GM18519 (cell line): ENCODE measurements around the gene PLXNA2.

Source experiments
- ATAC-seq: cut with Tn5 transposase; IDR thresholded peaks from one replicate; pipeline ENCODE4 v1.9.1; 2021; ENCODE audit warnings: mild to moderate bottlenecking, moderate library complexity; ENCODE audit not compliant: unreplicated experiment, low FRiP score

Gene PLXNA2

GRCh38 chr1:208080396-208081286 is 163.5 kb downstream of the PLXNA2 start:
- ATAC-seq = no peak

- no peak for ATAC-seq
Measured at GRCh38 chr1:208079161-208079560, 165.0 kb downstream of the PLXNA2 start.

- ATAC-seq = no peak
Measured at GRCh38 chr1:208078752-208079151, 165.4 kb downstream of the PLXNA2 start.

- ATAC-seq = no peak
Measured at GRCh38 chr1:208077232-208078075, 166.7 kb downstream of the PLXNA2 start.

GRCh38 chr1:208074353-208074752 is 169.8 kb downstream of the PLXNA2 start:
- no peak for ATAC-seq

- no peak for ATAC-seq
Measured at GRCh38 chr1:208071435-208072031, 172.7 kb downstream of the PLXNA2 start.

- no peak for ATAC-seq
Measured at GRCh38 chr1:208069908-208070307, 174.3 kb downstream of the PLXNA2 start.

- ATAC-seq = no peak
Measured at GRCh38 chr1:208069317-208069716, 174.9 kb downstream of the PLXNA2 start.

GRCh38 chr1:208068908-208069307 is 175.3 kb downstream of the PLXNA2 start:
- ATAC-seq = no peak

- ATAC-seq = no peak
Measured at GRCh38 chr1:208068407-208068806, 175.8 kb downstream of the PLXNA2 start.

- ATAC-seq = no peak
Measured at GRCh38 chr1:208066583-208066982, 177.6 kb downstream of the PLXNA2 start.

GRCh38 chr1:208065862-208066261 is 178.3 kb downstream of the PLXNA2 start:
- ATAC-seq = no peak

GRCh38 chr1:208061632-208062031 is 182.6 kb downstream of the PLXNA2 start:
- no peak for ATAC-seq

- no peak for ATAC-seq
Measured at GRCh38 chr1:208061118-208061517, 183.1 kb downstream of the PLXNA2 start.

- ATAC-seq = no peak
Measured at GRCh38 chr1:208060215-208060869, 183.8 kb downstream of the PLXNA2 start.

GRCh38 chr1:208059409-208060001 is 184.7 kb downstream of the PLXNA2 start:
- no peak for ATAC-seq

- ATAC-seq = no peak
Measured at GRCh38 chr1:208058756-208059155, 185.4 kb downstream of the PLXNA2 start.

- ATAC-seq = no peak
Measured at GRCh38 chr1:208058267-208058666, 185.9 kb downstream of the PLXNA2 start.

GRCh38 chr1:208057056-208057455 is 187.1 kb downstream of the PLXNA2 start:
- ATAC-seq = no peak

GRCh38 chr1:208055535-208055934 is 188.6 kb downstream of the PLXNA2 start:
- ATAC-seq = no peak
